Endothelial cell of umbilical vein (primary cell): ENCODE measurements around the gene ADGRG1. TPM values are rescaled to one million over a fixed set of nuclear protein-coding genes. Genes with fewer than 3 reads are reported as not detected.

Experiments used
- BruUV-seq: library from RNA; stranded (reverse); fragments of 400-500 nt; replicated peaks from 2 replicates; lab custom pipeline; 2021; lab: Mats Ljungman, UMichigan
- CTCF ChIA-PET: fragments of 300-600, 350-600 bp; sonication (Branson Sonifier 250); formaldehyde crosslinking; loops from one replicate; lab custom pipeline; 2021; ENCODE audit warnings: antibody characterized with exemption, inconsistent platforms; lab: Charles Lee
- POLR2A ChIA-PET: fragments of 300-600, 350-600 bp; sonication (Branson Sonifier 250); formaldehyde crosslinking; loops from one replicate; lab custom pipeline; 2021; ENCODE audit warnings: antibody characterized with exemption, inconsistent platforms; lab: Charles Lee
- DNase-seq: peaks from one replicate; pipeline ENCODE4 v3.0.0-alpha.2; 2011; ENCODE audit warnings: low read depth, low spot score
- FAIRE-seq: peaks from 2 replicates; lab custom pipeline; 2011; peaks lifted over from hg19 to GRCh38; lab: Jason Lieb, UNC
- H2AFZ ChIP-seq: 2 replicates; pipeline ENCODE4 v1.6.0; 2012; ENCODE audit warnings: low read depth, low read length, control low read depth, inconsistent platforms
- H3K27ac ChIP-seq: 2 replicates; pipeline ENCODE4 v1.5.1; 2011; ENCODE audit warnings: low read depth, mild to moderate bottlenecking, control low read depth, low read length, moderate library complexity; ENCODE audit not compliant: insufficient read depth
- H3K27me3 ChIP-seq, 2 experiments: 2 replicates each; pipeline versions ENCODE4 v1.6.0 to v1.6.1; 2011; ENCODE audit warnings: low read length in 2 of 2, mixed read lengths in 1 of 2; ENCODE audit not compliant: control insufficient read depth in 2 of 2, insufficient read depth in 2 of 2
- H3K36me3 ChIP-seq, 2 experiments: 2 replicates in 1 of 2; 3 replicates in 1 of 2; pipeline ENCODE4 v1.5.1; 2011; ENCODE audit warnings: low read length in 2 of 2, mild to moderate bottlenecking in 1 of 2, moderate library complexity in 1 of 2; ENCODE audit not compliant: control insufficient read depth in 2 of 2, insufficient read depth in 2 of 2; ENCODE audit errors: extremely low read depth in 1 of 2
- H3K4me1 ChIP-seq: 3 replicates; pipeline ENCODE4 v1.5.1; 2011; ENCODE audit warnings: mild to moderate bottlenecking, low read length; ENCODE audit not compliant: control insufficient read depth, insufficient read depth; ENCODE audit errors: extremely low read depth
- H3K4me2 ChIP-seq: 2 replicates; pipeline ENCODE4 v1.6.1; 2011; ENCODE audit warnings: low read length, control low read depth, mixed read lengths; ENCODE audit not compliant: insufficient read depth
- H3K4me3 ChIP-seq, 3 experiments: fragments of 200-600 bp in 1 of 3; sonication (generic), shearing (Covaris generic) in 1 of 3; replicated peaks in 1 of 3; 2 replicates each; pipeline ENCODE4 v1.5.1; 2011 to 2016; ENCODE audit warnings: control low read depth in 3 of 3, low read length in 3 of 3, mild to moderate bottlenecking in 2 of 3, inconsistent platforms in 1 of 3, low read depth in 1 of 3, moderate library complexity in 1 of 3; ENCODE audit not compliant: insufficient read depth in 1 of 3
- H3K79me2 ChIP-seq: 2 replicates; pipeline ENCODE4 v1.6.0; 2012; ENCODE audit warnings: low read length, inconsistent platforms; ENCODE audit not compliant: control insufficient read depth, insufficient read depth
- H3K9ac ChIP-seq: replicated peaks from 2 replicates; pipeline ENCODE3; 2011; ENCODE audit warnings: low read length, control low read depth; ENCODE audit not compliant: insufficient read depth; ENCODE audit errors: extremely low read depth
- H3K9me1 ChIP-seq: replicated peaks from 3 replicates; pipeline ENCODE4 v1.6.0; 2011; ENCODE audit warnings: mild to moderate bottlenecking, low read length; ENCODE audit not compliant: control insufficient read depth, insufficient read depth; ENCODE audit errors: extremely low read depth
- H3K9me3 ChIP-seq: replicated peaks from 2 replicates; pipeline ENCODE4 v1.5.1; 2012; ENCODE audit warnings: low read length, inconsistent platforms; ENCODE audit not compliant: control insufficient read depth, insufficient read depth
- H4K20me1 ChIP-seq: replicated peaks from 2 replicates; pipeline ENCODE3; 2011; ENCODE audit warnings: mild to moderate bottlenecking, low read length; ENCODE audit not compliant: control insufficient read depth, insufficient read depth; ENCODE audit errors: extremely low read depth
- FOS ChIP-seq: IDR thresholded peaks from 2 replicates; pipeline ENCODE4 v1.6.1; 2011; ENCODE audit warnings: mild to moderate bottlenecking, low read length, moderate library complexity, borderline replicate concordance; ENCODE audit not compliant: insufficient read depth
- GATA2 ChIP-seq: IDR thresholded peaks from 2 replicates; pipeline ENCODE4 v1.7.0; 2011; ENCODE audit warnings: low read depth, mild to moderate bottlenecking, moderate library complexity, mixed read lengths, low read length; ENCODE audit not compliant: insufficient read length, insufficient read depth
- JUN ChIP-seq: IDR thresholded peaks from 2 replicates; pipeline ENCODE4 v1.6.1; 2011; ENCODE audit warnings: borderline replicate concordance, low read depth; ENCODE audit not compliant: insufficient read length, insufficient read depth
- MYC ChIP-seq: IDR thresholded peaks from one replicate; pipeline ENCODE4 v1.6.1; 2011; ENCODE audit warnings: mild to moderate bottlenecking, low read depth, low read length
- POLR2A ChIP-seq: IDR thresholded peaks from 2 replicates; pipeline ENCODE4 v1.6.1; 2012; ENCODE audit warnings: low read depth, mild to moderate bottlenecking, control low read depth, low read length
- POLR2AphosphoS5 ChIP-seq: IDR thresholded peaks from 2 replicates; pipeline ENCODE4 v1.6.1; 2012; ENCODE audit warnings: low read depth, mild to moderate bottlenecking, control low read depth, low read length, moderate library complexity; ENCODE audit not compliant: insufficient read depth
- dilution Hi-C: fragments of 300-500 bp; cut with MboI; formaldehyde crosslinking; loops from one replicate; pipeline ENCODE4 v1.15.0; 2019; ENCODE audit warnings: low sequenced_read_pairs; ENCODE audit not compliant: extremely low pct_ligation_motif_present
- intact Hi-C: fragments of 100-400 bp; cut with micrococcal nuclease; formaldehyde crosslinking; loops from one replicate; pipeline ENCODE4 v1.10.0; 2022
- polyA plus RNA-seq, 4 experiments: library from polyadenylated mRNA; depleted of rRNA in 3 of 4; stranded (reverse) in 3 of 4; unstranded in 1 of 4; fragments of >200 nt; gene quantifications; 2 replicates each; pipeline versions ENCODE4 v1.2.1 to v1.2.3, GENCODE V29; 2011 to 2012; ENCODE audit warnings: missing spikeins in 1 of 4
- total RNA-seq: library from RNA; stranded (reverse); gene quantifications from 2 replicates; pipeline ENCODE4 v1.2.3, GENCODE V29; 2021
- TF ChIP-seq, protein P1 (sequence below), 2 donors: IDR thresholded peaks; 1 replicate in 1 of 2; 2 replicates in 1 of 2; pipeline ENCODE4 v1.5.1; 2011; ENCODE audit warnings: low read length in 2 of 2, mild to moderate bottlenecking in 2 of 2, moderate library complexity in 2 of 2, control low read depth in 1 of 2, inconsistent platforms in 1 of 2, low read depth in 1 of 2; ENCODE audit not compliant: insufficient read depth in 1 of 2; ENCODE audit errors: extremely low read depth in 1 of 2
- TF ChIP-seq, protein P2 (sequence below): IDR thresholded peaks from 2 replicates; pipeline ENCODE4 v1.6.1; 2011; ENCODE audit not compliant: insufficient read depth, insufficient read length

Gene ADGRG1
- total and polyA plus RNA-seq, 2 donors (not counting 3 experiments of a cell fraction or from before 2014, with no cell fraction given) = 45.6 to 92.5 TPM

DNA sequence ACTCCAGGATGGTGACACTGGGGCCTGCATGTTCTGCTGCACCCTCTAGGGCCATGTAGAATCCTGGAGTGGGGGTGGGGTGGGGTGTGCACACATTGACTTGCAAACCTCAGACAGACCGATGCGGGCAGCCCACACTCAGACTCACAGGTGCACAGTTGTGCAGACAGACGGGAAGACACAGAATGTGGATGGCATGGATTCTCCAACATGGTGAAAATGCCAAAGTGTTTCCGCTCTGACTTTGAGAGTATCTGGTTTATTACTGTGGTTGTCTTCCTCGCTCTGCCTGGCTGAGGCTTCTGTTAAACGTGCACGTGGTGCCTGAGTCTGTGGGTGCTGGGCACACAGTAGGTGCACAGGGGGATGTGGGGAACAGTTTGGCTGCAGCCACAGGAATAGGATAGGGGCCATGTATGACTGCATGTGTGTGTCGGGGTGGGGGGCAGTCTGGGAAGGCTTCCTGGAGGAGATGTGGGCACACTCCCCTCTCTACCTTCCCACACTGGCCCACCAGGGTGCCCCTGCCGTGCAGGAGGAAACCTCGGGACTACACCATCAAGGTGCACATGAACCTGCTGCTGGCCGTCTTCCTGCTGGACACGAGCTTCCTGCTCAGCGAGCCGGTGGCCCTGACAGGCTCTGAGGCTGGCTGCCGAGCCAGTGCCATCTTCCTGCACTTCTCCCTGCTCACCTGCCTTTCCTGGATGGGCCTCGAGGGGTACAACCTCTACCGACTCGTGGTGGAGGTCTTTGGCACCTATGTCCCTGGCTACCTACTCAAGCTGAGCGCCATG is 30.6 kb downstream of the ADGRG1 start:
- Histone ChIP-seq H3K4me3 (no peak overlapping the region), H3K27me3 (no peaks in the 10 kb centered on the region), H3K4me2 (no peak overlapping the region), H3K9ac (no peak overlapping the region), H3K27ac (no peak overlapping the region), H2AFZ (no peak overlapping the region), H3K9me1 (no peaks in the 10 kb centered on the region), H3K4me1 (peaks cover 13% of the 10 kb centered on the region), H3K36me3 (peaks cover 2 to 3% of the 10 kb centered on the region in 2 experiments), H4K20me1 (no peaks in the 10 kb centered on the region), H3K9me3 (no peaks in the 10 kb centered on the region), H3K79me2 (no peaks in the 10 kb centered on the region)
- no peak for DNase-seq
- CTCF ChIA-PET = no interaction called here
- POLR2A ChIA-PET = no interaction called here
- no peak for FAIRE-seq
- BruUV-seq = no TSS peak
- dilution Hi-C loops (no loop called here), intact Hi-C loops (no loop called here)
- TF ChIP-seq POLR2AphosphoS5 (no peak), FOS (no peak), GATA2 (no peak), POLR2A (no peak), MYC (no peak), JUN (no peak)
- TF ChIP-seq, protein P1, sequence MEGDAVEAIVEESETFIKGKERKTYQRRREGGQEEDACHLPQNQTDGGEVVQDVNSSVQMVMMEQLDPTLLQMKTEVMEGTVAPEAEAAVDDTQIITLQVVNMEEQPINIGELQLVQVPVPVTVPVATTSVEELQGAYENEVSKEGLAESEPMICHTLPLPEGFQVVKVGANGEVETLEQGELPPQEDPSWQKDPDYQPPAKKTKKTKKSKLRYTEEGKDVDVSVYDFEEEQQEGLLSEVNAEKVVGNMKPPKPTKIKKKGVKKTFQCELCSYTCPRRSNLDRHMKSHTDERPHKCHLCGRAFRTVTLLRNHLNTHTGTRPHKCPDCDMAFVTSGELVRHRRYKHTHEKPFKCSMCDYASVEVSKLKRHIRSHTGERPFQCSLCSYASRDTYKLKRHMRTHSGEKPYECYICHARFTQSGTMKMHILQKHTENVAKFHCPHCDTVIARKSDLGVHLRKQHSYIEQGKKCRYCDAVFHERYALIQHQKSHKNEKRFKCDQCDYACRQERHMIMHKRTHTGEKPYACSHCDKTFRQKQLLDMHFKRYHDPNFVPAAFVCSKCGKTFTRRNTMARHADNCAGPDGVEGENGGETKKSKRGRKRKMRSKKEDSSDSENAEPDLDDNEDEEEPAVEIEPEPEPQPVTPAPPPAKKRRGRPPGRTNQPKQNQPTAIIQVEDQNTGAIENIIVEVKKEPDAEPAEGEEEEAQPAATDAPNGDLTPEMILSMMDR (IDR thresholded peaks at IDR 0.05; ENCODE audit: extremely low read depth in 1 of 2, insufficient read depth in 1 of 2, low read depth in 1 of 2, low read length in 2 of 2) = no peak
- TF ChIP-seq, protein P2, sequence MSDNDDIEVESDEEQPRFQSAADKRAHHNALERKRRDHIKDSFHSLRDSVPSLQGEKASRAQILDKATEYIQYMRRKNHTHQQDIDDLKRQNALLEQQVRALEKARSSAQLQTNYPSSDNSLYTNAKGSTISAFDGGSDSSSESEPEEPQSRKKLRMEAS = no peak
